HG03045 (cell line): ENCODE results near the gene CCER1.
"Not testable (repeated sequence)": the region's sequence is repeated elsewhere in the genome, so short reads cannot be mapped to it uniquely, and the experiment has no call there.

Experiments used
- ATAC-seq: cut with Tn5 transposase; IDR thresholded peaks from one replicate; pipeline ENCODE4 v1.9.1; 2021; ENCODE audit warnings: mild to moderate bottlenecking, moderate library complexity; ENCODE audit not compliant: unreplicated experiment

Gene CCER1

GRCh38 chr12:90954921-90955320, at the start of gene CCER1:
Gene CCER1 (minus strand): TSS chr12:90955176. CDS start chr12:90954742, 434 bp downstream.
- ATAC-seq: no peak

DNA sequence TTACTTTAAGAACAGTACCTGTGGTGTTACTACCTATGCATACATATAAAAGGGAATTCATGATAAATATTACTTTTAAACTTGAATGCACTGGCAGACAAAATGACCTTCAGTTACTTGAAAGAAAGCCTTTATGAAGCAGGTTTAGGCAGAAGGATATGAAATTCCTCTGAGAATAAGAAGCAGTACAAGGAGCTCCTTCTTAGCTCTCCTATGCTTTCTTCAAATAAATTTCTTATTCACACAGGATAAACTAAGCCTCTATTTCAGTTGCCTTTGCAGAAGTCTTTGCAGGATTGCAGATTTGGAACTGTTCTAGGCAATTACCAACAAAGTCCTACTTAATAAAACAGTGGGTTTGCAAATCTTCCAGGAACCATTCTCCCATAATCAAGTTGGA, 48.8 kb upstream of the CCER1 start:
- no peak for ATAC-seq

DNA sequence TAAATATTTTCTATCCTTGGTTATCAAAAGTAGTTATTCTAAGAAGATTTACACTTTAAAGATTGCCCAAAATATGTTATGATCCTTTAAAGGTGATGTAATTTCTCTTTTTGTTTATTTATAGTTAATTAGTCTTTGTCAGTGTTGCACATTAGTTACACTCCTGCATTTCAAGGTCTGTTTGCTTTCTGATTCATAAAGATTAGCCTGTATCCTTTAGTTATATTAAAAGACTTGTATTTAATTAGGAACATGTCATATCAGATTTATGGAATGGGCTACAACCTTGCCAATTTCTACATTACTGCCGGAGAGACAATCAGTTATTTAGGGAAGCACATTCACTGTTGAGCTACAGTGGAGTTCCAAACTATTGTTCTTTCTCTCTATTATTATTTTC, 46.3 kb upstream of the CCER1 start:
- ATAC-seq: no peak

- no peak for ATAC-seq
These were observed 45.0 kb upstream of the CCER1 start for GRCh38 chr12:90999966-91000365.

GRCh38 chr12:90999527-90999926, 44.6 kb upstream of the CCER1 start:
- ATAC-seq: no peak

- no peak for ATAC-seq
These were observed 40.0 kb upstream of the CCER1 start for GRCh38 chr12:90995010-90995409.

GRCh38 chr12:90991952-90992465, 37.0 kb upstream of the CCER1 start:
- ATAC-seq: no peak

DNA sequence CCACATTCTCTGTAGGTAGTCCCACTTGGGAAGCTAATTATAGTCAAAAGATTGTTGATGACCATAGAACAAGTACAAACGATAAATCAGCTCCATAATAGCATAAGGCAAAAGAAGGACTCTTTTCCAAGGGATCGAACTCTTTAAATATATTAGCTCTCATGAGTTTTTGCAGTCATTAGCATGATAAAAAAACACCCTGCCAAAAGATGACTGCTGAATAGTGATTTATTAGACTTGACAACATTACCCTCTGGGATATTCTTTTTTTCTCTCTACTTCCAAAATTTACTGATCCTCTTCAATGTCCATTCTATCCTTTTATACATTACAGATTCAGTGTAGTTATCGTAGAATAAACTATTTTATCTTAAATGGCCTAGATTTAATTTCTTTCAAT, 35.6 kb upstream of the CCER1 start:
- ATAC-seq: no peak

DNA sequence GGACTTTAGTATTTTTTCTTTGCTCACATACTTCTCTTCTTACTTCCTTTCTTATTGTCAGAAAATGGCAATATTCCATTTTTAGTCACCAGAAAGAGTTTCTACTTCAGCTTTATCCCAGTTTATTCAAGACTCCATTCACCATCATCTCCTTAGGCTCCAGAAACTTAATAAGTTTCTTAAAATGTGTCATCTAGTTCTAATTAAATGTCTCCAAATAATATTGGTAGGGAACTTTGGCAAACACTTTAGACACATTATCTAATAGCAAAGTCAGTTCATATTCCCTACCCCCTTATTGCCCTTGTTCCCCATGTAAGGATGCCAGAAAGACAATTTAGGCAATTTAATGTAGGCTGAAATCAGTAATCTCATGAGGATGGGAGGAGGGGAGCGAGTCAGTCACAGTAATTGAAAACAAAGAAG, 34.7 kb upstream of the CCER1 start:
- no peak for ATAC-seq

GRCh38 chr12:90987520-90987919, 32.5 kb upstream of the CCER1 start:
- ATAC-seq: no peak

- ATAC-seq: no peak
These were observed 32.1 kb upstream of the CCER1 start for GRCh38 chr12:90987101-90987500.

GRCh38 chr12:90985331-90985730, 30.4 kb upstream of the CCER1 start:
- not testable (repeated sequence) for ATAC-seq

GRCh38 chr12:90984114-90984513, 29.1 kb upstream of the CCER1 start:
- no peak for ATAC-seq

DNA sequence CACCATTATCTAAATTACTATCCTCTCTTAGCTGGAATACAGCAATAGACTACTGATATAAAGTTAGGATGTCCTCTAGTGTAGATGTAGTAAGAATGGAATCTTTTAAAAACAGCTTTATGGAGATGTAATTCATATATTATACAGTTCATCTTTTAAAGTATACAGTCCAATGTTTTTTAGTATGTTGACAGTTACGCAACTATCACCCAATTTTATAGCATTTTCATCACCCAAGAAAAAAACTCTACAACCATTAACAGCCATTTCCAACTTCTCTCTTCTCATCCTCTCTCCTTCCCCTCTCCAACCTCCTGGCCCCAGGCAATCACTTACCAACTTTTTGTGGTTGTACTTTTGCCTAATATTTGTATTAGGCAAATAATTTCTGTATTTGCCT, 27.2 kb upstream of the CCER1 start:
- ATAC-seq: no peak

DNA sequence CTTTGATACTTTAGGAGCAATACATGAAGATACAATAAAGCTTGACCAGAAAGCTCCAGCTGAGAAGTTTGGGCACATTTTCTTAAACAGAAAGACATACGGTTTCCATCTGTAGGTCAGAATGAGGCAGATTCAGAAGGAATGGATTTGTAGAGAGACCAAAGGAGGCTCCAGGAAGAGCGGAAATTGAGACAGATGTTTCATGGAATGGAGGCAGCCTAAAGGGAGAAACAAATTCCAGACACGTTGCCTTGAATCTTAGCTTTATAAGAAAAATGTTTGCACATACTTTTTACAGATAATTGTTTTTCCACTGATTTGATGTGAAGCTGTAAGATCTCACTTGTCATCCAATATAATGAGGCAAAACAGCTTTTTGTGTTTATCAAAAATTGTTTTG, 25.0 kb upstream of the CCER1 start:
- no peak for ATAC-seq

DNA sequence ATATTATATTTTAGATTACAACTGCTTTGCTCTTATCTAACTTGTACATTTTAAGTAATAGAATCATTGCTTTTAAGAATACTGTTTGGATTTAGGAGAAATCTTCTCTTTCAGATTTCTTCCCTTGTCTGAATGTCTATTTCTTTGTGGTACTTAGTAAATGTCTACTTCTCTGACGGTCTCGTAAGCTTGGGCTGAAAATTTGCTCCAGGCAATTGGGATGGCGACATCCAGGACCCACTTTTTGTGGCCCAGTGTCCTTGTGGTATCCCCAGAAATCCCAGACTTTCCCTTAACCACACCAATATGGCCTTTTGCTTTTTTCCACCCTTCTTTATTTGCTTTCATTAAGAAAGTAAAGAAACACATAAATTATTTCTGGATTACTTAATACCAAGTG, 24.0 kb upstream of the CCER1 start:
- no peak for ATAC-seq

DNA sequence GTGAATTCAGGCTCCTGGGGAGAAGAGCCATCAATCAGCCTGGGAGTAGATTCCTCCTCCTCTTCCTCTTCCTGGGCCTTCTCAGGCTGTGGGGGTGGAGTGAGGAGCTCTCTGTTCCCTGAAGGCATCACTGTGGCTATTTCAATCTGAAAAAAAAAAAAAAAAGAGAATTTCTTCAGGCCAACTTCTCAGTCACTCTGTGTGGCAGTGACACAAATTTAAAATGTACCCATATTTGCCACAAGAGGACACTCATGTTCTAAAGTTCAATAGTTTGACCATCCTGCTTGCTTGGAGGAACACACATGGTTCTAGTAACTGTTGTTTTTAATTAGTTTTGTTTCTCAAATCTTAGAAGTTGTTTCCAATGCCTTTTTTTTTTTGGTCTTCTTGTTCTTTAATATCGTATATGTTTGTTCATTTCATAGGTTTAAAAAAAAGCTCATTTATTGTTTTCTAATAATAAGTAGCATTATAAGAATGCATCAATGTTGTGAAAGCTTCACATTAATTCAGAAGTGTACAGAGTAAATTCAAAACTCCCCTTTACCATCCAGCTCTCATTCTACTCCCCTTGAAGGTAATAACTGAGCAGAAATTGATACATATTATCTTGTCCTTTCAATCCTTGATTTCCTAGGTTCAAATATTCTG, 23.3 kb upstream of the CCER1 start:
- no peak for ATAC-seq

- ATAC-seq: no peak
These were observed 22.2 kb upstream of the CCER1 start for GRCh38 chr12:90977224-90977623.

DNA sequence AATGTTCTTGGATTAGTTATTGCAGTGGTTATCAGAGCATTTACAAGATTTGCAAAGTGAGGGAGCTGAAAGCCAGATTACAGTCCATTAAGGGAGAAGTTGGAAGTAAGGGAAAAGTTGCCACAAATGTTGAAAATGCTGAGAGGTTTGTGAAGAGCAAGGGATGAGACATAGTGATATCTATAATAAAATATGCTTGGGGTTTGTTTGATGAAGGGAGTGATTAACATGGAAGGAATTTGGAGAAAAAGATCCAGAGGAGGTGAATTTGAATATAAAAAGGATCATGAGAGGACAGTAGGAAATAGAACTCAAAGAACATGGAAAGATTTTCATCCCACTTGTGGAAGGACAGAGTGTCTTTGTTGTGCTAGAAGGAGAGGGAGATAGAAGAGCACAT, 19.3 kb upstream of the CCER1 start:
- no peak for ATAC-seq

DNA sequence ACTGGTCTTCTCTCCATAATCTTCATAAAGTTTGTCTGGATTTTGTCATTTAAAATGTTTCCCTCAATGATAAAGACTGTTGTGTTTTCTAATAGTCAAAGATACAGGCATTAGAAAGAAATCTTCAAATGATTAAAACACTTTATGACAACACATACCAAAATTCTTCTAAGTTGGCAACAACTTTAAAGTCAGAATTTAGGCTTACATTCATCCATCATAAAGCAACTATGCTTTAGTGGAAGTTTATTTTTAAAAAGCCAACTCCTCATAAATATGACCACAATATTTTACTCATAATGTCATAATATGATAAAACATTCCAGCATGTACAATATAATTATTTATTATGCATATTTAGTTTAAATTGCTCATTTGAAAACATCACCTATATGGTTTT, 17.2 kb upstream of the CCER1 start:
- ATAC-seq: no peak

DNA sequence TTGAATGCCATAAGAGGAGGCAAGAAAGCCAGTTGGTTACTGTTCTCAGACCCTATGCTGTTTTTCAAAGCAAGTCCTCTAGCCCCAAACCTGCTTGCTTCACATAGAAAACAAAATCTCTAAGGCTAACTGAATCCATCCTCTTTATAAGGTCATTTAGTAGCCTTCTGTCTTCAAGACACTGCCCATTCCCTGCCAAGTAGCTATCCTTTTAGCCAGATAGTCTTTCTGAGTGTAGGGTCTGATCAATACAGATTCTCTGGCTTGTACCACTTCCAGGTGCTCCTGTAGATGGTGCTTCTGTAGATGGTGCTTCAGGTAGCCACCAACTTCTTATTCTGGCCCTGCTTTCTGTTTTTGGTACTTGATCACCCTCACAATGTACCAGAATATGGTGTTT, 15.9 kb upstream of the CCER1 start:
- no peak for ATAC-seq

DNA sequence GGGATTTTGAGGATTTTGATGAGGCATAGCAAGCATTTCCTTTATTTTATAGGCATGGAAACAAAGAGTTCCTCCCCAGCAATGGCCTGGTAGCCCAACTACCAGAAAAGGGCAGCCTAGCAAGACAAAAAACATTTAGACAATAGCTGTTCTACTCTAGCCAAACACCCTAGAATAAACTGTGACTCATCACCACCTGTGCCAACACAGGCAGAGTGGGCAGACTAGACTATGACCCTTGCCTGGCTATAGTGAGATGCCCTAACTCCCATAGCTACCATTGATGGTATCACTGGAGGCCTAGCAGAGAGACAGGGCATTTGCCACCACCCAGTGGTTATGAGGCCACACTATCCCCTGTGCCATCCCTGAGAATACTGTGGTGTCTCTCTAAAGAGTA, 15.5 kb upstream of the CCER1 start:
- no peak for ATAC-seq

DNA sequence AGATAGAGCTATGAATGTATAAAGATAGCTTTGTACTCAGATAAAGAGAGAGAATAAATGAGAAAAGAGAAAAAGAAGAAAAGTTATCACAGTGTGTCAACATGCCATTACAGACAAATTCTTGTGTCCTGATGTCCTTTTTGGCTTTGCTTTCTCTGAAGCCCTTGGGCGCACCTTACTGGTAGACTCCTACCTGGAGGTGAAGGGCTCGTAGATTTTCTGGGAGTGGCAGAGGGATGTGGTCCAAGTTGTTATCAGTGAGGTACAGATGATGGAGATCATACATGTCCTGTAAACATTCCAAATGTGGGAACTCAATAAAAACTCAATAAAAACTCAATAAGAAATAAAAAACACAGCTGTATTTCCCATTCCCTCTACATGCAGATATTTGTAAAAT, 14.9 kb upstream of the CCER1 start:
- no peak for ATAC-seq
